Kidney epithelial cell (primary cell): Measurements from ENCODE around the gene CARS1. TPM values are rescaled to one million over a fixed set of nuclear protein-coding genes. Genes with fewer than 3 reads are reported as not detected.

Experiments
- DNase-seq: peaks from one replicate; pipeline ENCODE4 v3.0.0-alpha.2; 2010; ENCODE audit warnings: low read depth
- H3K27me3 ChIP-seq: 2 replicates; pipeline ENCODE4 v1.6.0; 2011; ENCODE audit warnings: low read length; ENCODE audit not compliant: control insufficient read depth, insufficient read depth
- H3K36me3 ChIP-seq: 2 replicates; pipeline ENCODE4 v1.5.1; 2011; ENCODE audit warnings: low read length; ENCODE audit not compliant: control insufficient read depth, insufficient read depth
- H3K4me3 ChIP-seq: 2 replicates; pipeline ENCODE4 v1.5.1; 2011; ENCODE audit warnings: low read depth, mild to moderate bottlenecking, control low read depth, low read length
- total RNA-seq: library from RNA; depleted of rRNA; stranded (reverse); fragments of >200 nt; gene quantifications from 2 replicates; pipeline ENCODE4 v1.2.3, GENCODE V29; 2015
- TF ChIP-seq, protein P1 (sequence below): IDR thresholded peaks from 2 replicates; pipeline ENCODE4 v1.5.1; 2011; ENCODE audit warnings: mild to moderate bottlenecking, moderate library complexity, low read length, control low read depth, inconsistent platforms; ENCODE audit not compliant: insufficient read depth, poor library complexity, severe bottlenecking

Gene CARS1
- total RNA-seq, 1 donor from 2014 or later, result 98.3 TPM

- DNase-seq, result no peak
- TF ChIP-seq, protein P1, sequence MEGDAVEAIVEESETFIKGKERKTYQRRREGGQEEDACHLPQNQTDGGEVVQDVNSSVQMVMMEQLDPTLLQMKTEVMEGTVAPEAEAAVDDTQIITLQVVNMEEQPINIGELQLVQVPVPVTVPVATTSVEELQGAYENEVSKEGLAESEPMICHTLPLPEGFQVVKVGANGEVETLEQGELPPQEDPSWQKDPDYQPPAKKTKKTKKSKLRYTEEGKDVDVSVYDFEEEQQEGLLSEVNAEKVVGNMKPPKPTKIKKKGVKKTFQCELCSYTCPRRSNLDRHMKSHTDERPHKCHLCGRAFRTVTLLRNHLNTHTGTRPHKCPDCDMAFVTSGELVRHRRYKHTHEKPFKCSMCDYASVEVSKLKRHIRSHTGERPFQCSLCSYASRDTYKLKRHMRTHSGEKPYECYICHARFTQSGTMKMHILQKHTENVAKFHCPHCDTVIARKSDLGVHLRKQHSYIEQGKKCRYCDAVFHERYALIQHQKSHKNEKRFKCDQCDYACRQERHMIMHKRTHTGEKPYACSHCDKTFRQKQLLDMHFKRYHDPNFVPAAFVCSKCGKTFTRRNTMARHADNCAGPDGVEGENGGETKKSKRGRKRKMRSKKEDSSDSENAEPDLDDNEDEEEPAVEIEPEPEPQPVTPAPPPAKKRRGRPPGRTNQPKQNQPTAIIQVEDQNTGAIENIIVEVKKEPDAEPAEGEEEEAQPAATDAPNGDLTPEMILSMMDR, result no peak
- H3K4me3 ChIP-seq, result no peak overlapping the region
- H3K27me3 ChIP-seq, result no peaks in the 10 kb centered on the region
- H3K36me3 ChIP-seq, result peaks cover 4% of the 10 kb centered on the region
These were observed 80.1 kb downstream of the CARS1 start for GRCh38 chr11:2977113-2977512.

- H3K27me3 ChIP-seq, result no peaks in the 10 kb centered on the region
- TF ChIP-seq, protein P1, result no peak
- DNase-seq, result no peak
- H3K36me3 ChIP-seq, result peaks cover 4% of the 10 kb centered on the region
- H3K4me3 ChIP-seq, result no peak overlapping the region
These were observed 80.7 kb downstream of the CARS1 start for GRCh38 chr11:2976294-2977063.

- DNase-seq, result no peak
- peaks cover 4% of the 10 kb centered on the region for H3K36me3 ChIP-seq
- TF ChIP-seq, protein P1, result peak; percentile 47
- H3K4me3 ChIP-seq, result no peak overlapping the region
- no peaks in the 10 kb centered on the region for H3K27me3 ChIP-seq
These were observed 81.6 kb downstream of the CARS1 start for GRCh38 chr11:2975594-2975993.

- no peak overlapping the region for H3K4me3 ChIP-seq
- H3K36me3 ChIP-seq, result peaks cover 4% of the 10 kb centered on the region
- TF ChIP-seq, protein P1, result no peak
- H3K27me3 ChIP-seq, result no peaks in the 10 kb centered on the region
- no peak for DNase-seq
These were observed 83.0 kb downstream of the CARS1 start for GRCh38 chr11:2974272-2974671.

DNA sequence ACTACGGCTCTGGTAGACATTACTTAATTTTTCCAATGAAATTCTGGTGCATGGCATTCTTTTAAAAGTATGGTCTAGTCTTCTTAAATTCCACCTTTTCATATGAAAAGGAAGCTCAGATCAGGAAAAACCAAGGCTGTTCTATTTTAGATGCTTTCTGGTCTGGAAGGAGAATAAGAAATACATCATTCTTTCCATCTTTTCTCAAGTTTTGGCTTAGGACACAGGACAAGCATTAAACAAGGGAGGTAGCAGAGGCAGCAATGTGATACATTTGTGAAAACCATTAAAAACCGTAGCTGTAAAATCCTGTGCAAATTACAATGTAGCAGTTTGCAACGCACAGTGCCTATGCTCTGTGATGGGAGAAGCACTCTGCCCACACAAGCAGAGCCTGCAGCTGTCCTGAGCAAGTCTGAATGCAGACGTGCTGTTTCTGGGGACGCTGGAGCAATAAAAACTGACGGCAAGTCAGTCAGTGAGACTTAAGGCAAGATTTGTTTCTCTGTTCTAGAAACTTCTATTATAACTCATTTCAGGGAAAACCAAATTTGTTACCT lies 88.8 kb downstream of the CARS1 start:
- no peak for DNase-seq
- Histone ChIP-seq H3K36me3 (peaks cover 9% of the 10 kb centered on the region), H3K27me3 (no peaks in the 10 kb centered on the region), H3K4me3 (no peak overlapping the region)
- TF ChIP-seq, protein P1, result no peak
